ENCODE data around the gene TIMP2. TPM values are rescaled to one million over a fixed set of nuclear protein-coding genes. Genes with fewer than 3 reads are reported as not detected.
A peak's percentile ranks its signal among the peaks of the same experiment; 100 is the strongest.

Gene TIMP2
- total and polyA plus RNA-seq, 2 of the 13 experiments (the other 11 are each of a cell fraction or from before 2014, with no cell fraction given) = 3.8 to 8.5 TPM

DNA sequence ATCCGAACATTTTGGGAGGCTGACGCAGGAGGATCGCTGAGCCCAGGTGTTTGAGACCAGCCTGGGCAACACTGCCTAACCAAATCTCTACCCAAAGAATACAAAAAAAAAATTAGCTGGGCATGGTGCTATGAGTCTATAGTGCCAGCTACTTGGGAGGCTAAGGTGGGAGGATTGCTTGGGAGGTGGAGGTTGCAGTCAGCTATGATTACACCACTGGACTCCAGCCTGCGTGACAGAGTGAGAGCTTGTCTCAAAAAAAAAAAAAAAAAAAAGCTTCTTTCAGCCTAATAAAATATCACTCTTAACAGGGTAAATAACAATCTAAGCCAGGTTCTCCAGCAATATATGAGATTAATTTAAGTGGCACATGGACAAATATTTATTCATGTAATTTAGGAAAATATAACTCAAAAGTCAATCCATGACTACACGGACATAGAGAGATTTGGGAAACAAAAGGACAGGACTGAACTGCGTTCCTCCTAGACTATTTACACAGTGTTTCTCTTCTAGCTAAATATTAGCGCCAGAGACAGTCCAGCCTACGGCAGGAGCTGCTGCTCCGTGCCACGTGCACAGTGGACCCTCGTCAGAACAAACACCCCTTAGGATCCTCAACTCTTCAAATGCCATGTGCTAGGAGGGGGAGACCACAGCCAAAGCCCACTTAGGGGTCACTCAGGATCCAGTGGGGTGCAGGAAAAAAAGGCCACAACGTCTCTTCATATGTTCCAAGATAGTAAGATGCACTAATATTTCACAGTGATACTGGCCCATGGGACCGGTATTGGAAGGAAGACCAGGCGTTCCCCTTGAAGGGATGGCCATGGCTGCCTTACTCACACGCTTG is 93.3 kb downstream of the TIMP2 start (continued):
- TF ChIP-seq, protein P1, sequence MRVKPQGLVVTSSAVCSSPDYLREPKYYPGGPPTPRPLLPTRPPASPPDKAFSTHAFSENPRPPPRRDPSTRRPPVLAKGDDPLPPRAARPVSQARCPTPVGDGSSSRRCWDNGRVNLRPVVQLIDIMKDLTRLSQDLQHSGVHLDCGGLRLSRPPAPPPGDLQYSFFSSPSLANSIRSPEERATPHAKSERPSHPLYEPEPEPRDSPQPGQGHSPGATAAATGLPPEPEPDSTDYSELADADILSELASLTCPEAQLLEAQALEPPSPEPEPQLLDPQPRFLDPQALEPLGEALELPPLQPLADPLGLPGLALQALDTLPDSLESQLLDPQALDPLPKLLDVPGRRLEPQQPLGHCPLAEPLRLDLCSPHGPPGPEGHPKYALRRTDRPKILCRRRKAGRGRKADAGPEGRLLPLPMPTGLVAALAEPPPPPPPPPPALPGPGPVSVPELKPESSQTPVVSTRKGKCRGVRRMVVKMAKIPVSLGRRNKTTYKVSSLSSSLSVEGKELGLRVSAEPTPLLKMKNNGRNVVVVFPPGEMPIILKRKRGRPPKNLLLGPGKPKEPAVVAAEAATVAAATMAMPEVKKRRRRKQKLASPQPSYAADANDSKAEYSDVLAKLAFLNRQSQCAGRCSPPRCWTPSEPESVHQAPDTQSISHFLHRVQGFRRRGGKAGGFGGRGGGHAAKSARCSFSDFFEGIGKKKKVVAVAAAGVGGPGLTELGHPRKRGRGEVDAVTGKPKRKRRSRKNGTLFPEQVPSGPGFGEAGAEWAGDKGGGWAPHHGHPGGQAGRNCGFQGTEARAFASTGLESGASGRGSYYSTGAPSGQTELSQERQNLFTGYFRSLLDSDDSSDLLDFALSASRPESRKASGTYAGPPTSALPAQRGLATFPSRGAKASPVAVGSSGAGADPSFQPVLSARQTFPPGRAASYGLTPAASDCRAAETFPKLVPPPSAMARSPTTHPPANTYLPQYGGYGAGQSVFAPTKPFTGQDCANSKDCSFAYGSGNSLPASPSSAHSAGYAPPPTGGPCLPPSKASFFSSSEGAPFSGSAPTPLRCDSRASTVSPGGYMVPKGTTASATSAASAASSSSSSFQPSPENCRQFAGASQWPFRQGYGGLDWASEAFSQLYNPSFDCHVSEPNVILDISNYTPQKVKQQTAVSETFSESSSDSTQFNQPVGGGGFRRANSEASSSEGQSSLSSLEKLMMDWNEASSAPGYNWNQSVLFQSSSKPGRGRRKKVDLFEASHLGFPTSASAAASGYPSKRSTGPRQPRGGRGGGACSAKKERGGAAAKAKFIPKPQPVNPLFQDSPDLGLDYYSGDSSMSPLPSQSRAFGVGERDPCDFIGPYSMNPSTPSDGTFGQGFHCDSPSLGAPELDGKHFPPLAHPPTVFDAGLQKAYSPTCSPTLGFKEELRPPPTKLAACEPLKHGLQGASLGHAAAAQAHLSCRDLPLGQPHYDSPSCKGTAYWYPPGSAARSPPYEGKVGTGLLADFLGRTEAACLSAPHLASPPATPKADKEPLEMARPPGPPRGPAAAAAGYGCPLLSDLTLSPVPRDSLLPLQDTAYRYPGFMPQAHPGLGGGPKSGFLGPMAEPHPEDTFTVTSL (CRISPR knock-in tag; IDR thresholded peaks at IDR 0.05; ENCODE audit: borderline replicate concordance) = no peak
- TF ChIP-seq HNF1A (IDR thresholded peaks at IDR 0.05; ENCODE audit: low read depth) = peak; percentile 69
- TF ChIP-seq HNF1A (CRISPR knock-in tag; IDR thresholded peaks at IDR 0.05; ENCODE audit: borderline replicate concordance) = peak; percentile 72
- TF ChIP-seq CREM (IDR thresholded peaks at IDR 0.05) = peak; percentile 49
- TF ChIP-seq CREM (CRISPR knock-in tag; IDR thresholded peaks at IDR 0.05) = no peak
- TF ChIP-seq, protein P2, sequence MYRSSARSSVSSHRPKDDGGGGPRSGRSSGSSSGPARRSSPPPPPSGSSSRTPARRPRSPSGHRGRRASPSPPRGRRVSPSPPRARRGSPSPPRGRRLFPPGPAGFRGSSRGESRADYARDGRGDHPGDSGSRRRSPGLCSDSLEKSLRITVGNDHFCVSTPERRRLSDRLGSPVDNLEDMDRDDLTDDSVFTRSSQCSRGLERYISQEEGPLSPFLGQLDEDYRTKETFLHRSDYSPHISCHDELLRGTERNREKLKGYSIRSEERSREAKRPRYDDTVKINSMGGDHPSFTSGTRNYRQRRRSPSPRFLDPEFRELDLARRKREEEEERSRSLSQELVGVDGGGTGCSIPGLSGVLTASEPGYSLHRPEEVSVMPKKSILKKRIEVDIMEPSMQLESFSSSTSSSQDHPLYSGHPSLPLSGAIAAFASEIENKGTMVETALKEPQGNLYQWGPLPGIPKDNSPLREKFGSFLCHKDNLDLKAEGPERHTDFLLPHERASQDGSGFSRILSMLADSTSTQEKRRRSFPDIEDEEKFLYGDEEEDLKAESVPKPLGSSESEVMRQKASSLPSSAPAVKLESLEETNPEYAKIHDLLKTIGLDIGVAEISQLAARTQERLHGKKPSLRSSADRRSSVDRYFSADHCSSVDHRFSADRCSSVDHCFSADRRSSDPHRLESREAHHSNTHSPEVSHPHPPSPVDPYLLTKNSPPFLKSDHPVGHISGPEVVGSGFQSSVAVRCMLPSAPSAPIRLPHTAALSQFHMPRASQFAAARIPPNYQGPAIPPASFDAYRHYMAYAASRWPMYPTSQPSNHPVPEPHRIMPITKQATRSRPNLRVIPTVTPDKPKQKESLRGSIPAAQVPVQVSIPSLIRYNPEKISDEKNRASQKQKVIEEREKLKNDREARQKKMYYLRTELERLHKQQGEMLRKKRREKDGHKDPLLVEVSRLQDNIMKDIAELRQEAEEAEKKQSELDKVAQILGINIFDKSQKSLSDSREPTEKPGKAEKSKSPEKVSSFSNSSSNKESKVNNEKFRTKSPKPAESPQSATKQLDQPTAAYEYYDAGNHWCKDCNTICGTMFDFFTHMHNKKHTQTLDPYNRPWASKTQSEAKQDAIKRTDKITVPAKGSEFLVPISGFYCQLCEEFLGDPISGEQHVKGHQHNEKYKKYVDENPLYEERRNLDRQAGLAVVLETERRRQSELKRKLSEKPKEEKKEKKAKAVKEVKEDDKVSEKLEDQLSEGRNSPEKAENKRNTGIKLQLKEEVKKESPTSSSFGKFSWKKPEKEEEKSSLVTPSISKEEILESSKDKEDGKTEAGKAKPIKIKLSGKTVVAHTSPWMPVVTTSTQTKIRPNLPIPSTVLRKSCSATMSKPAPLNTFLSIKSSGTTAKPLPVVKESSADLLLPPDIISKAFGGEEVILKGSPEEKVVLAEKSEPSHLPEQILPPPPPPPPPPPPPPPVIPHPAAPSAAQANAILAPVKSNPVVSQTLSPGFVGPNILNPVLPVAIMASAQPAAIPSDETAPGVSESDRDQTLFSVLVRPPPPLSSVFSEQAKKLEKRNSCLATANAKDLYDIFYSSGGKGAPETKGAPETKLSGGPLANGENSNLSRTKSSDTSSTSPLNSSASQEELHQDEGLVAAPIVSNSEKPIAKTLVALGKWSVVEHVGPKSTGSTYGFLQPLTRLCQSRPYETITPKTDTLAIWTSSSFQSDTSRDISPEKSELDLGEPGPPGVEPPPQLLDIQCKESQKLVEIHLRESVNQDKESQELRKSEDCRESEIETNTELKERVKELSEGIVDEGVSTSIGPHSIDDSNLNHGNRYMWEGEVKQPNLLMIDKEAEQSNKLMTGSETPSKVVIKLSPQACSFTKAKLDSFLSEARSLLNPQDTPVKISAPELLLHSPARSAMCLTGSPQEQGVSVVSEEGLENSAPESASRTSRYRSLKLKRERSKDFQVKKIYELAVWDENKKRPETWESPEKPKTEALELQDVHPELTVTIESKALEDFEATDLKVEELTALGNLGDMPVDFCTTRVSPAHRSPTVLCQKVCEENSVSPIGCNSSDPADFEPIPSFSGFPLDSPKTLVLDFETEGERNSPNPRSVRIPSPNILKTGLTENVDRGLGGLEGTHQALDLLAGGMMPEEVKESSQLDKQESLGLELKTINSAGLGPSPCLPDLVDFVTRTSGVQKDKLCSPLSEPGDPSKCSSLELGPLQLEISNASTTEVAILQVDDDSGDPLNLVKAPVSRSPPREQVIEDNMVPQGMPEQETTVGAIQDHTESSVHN (CRISPR knock-in tag; IDR thresholded peaks at IDR 0.05) = peak; percentile 72
- TF ChIP-seq ZNF276 (CRISPR knock-in tag; IDR thresholded peaks at IDR 0.05; ENCODE audit: low read depth) = 0 out of 2 replicates have a peak, but pooled peaks have one; percentile 32
